Hematopoietic multipotent progenitor cell treated with erythropoietin and hydrocortisone succinate and interleukin-3 and kit ligand, for 8 days (in vitro differentiated cells): ENCODE results near the gene MRPS26.
A peak's percentile ranks its signal among the peaks of the same experiment; 100 is the strongest.

Source experiments
- DNase-seq: peaks from one replicate; pipeline ENCODE4 v3.0.0-alpha.2; 2015

MRPS26 gene

GRCh38 chr20:3077618-3078134 lies 31.8 kb downstream of the MRPS26 start:
- DNase-seq: peak; percentile 89

- no peak for DNase-seq
These were observed 35.1 kb downstream of the MRPS26 start for GRCh38 chr20:3080939-3081388.

- DNase-seq: no peak
These were observed 35.8 kb downstream of the MRPS26 start for GRCh38 chr20:3081641-3082040.

GRCh38 chr20:3082306-3082951 lies 36.6 kb downstream of the MRPS26 start:
- no peak for DNase-seq

- no peak for DNase-seq
These were observed 37.4 kb downstream of the MRPS26 start for GRCh38 chr20:3082955-3083952.

- no peak for DNase-seq
These were observed 38.6 kb downstream of the MRPS26 start, which contains the start of gene AVP for GRCh38 chr20:3084283-3084985. TSS of gene AVP (minus strand) at chr20:3084724. CDS start at chr20:3084674, 50 bp downstream.

- no peak for DNase-seq
These were observed 39.1 kb downstream of the MRPS26 start for GRCh38 chr20:3084986-3085360.

- no peak for DNase-seq
These were observed 39.8 kb downstream of the MRPS26 start for GRCh38 chr20:3085571-3086072.

- no peak for DNase-seq
These were observed 42.2 kb downstream of the MRPS26 start for GRCh38 chr20:3088031-3088430.

GRCh38 chr20:3090565-3090964 lies 44.7 kb downstream of the MRPS26 start:
- DNase-seq: peak; percentile 89

- no peak for DNase-seq
These were observed 46.9 kb downstream of the MRPS26 start for GRCh38 chr20:3092611-3093379.

GRCh38 chr20:3093861-3094361 lies 48.1 kb downstream of the MRPS26 start:
- peak; percentile 78 for DNase-seq

GRCh38 chr20:3094848-3095629 lies 49.2 kb downstream of the MRPS26 start:
- no peak for DNase-seq
